Nephron (organoid): ENCODE data around the gene PKP3.
"Not testable (repeated sequence)": the region's sequence is repeated elsewhere in the genome, so short reads cannot be mapped to it uniquely, and the experiment has no call there.

Experiments used
- H3K27ac Mint-ChIP-seq, 3 experiments: 2 replicates each; pipeline ENCODE4 v1.8.0; 2020; ENCODE audit warnings: mixed read lengths in 3 of 3, mild to moderate bottlenecking in 2 of 3, moderate library complexity in 1 of 3
- H3K27me3 Mint-ChIP-seq: 2 replicates; pipeline ENCODE4 v1.8.0; 2021; ENCODE audit warnings: low read depth, mild to moderate bottlenecking, moderate library complexity, mixed read lengths
- H3K36me3 Mint-ChIP-seq: 2 replicates; pipeline ENCODE4 v1.8.0; 2020; ENCODE audit warnings: low read depth, mixed read lengths
- H3K4me1 Mint-ChIP-seq: 2 replicates; pipeline ENCODE4 v1.8.0; 2020; ENCODE audit warnings: mixed read lengths
- H3K4me3 Mint-ChIP-seq, 3 experiments: 2 replicates each; pipeline ENCODE4 v1.8.0; 2020; ENCODE audit warnings: mild to moderate bottlenecking in 3 of 3, mixed read lengths in 3 of 3, moderate library complexity in 2 of 3
- H3K9me3 Mint-ChIP-seq: 2 replicates; pipeline ENCODE4 v1.8.0; 2020; ENCODE audit warnings: mixed read lengths
- TF ChIP-seq, protein P1 (sequence below), 3 experiments: fragments of 200-600 bp; sonication (generic); IDR thresholded peaks; one replicate each; pipeline ENCODE4 v1.5.0; 2021; ENCODE audit warnings: antibody characterized with exemption in 3 of 3; ENCODE audit not compliant: unreplicated experiment in 3 of 3

Gene PKP3

DNA sequence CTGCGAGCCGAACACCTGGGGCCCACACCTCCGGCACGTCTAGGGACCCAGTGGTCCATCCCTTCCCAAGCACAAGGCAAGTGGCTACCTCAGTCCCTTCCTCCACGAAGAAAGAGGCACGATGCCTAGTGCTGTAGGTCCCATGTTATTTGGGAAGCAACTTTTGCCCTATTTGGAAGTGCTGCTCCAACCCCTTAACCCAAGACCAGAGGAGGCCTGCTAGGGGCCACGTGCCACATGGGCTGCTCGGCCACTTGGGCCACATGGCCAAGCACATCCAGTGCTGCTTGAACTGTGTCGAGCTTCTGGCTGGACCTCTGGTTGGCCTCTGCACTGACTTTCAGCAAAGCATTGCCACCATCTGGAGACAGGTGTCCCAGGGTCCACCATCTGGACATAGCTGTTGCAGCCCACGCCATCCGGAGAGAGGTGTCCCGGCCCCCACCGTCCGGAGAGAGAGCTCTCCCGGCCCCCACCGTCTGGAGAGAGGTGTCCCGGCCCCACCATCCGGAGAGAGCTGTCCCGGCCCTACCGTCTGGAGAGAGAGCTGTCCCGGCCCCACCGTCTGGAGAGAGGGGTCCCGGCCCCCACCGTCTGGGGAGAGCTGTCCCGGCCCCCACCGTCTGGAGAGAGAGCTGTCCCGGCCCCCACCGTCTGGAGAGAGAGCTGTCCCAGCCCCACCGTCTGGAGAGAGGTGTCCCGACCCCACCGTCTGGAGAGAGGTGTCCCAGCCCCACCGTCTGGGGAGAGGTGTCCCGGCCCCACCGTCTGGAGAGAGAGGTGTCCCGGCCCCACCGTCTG is 31.2 kb upstream of the PKP3 start:
- Mint-ChIP-seq H3K4me1 (peaks cover 6% of the 10 kb centered on the region), H3K4me3 (no peak overlapping the region), H3K36me3 (no peaks in the 10 kb centered on the region), H3K9me3 (peaks cover 3% of the 10 kb centered on the region), H3K27me3 (peaks cover 7% of the 10 kb centered on the region), H3K27ac (no peak overlapping the region)
- TF ChIP-seq, protein P1, sequence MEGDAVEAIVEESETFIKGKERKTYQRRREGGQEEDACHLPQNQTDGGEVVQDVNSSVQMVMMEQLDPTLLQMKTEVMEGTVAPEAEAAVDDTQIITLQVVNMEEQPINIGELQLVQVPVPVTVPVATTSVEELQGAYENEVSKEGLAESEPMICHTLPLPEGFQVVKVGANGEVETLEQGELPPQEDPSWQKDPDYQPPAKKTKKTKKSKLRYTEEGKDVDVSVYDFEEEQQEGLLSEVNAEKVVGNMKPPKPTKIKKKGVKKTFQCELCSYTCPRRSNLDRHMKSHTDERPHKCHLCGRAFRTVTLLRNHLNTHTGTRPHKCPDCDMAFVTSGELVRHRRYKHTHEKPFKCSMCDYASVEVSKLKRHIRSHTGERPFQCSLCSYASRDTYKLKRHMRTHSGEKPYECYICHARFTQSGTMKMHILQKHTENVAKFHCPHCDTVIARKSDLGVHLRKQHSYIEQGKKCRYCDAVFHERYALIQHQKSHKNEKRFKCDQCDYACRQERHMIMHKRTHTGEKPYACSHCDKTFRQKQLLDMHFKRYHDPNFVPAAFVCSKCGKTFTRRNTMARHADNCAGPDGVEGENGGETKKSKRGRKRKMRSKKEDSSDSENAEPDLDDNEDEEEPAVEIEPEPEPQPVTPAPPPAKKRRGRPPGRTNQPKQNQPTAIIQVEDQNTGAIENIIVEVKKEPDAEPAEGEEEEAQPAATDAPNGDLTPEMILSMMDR (IDR thresholded peaks at IDR 0.05; ENCODE audit: unreplicated experiment in 3 of 3) = no peak

DNA sequence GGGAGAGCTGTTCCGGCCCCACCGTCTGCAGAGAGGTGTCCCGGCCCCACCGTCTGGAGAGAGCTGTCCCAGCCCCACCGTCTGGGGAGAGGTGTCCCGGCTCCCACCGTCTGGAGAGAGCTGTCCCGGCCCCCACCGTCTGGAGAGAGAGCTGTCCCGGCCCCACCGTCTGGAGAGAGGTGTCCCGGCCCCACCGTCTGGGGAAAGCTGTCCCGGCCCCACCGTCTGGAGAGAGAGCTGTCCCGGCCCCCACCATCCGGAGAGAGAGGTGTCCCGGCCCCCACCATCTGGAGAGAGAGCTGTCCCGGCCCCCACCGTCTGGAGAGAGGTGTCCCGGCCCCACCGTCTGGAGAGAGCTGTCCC is 30.6 kb upstream of the PKP3 start:
- Mint-ChIP-seq H3K4me1 (peaks cover 12% of the 10 kb centered on the region), H3K27me3 (peaks cover 12% of the 10 kb centered on the region)
- H3K9me3 Mint-ChIP-seq, H3K36me3 Mint-ChIP-seq, H3K27ac Mint-ChIP-seq, H3K4me3 Mint-ChIP-seq: not testable (repeated sequence)

DNA sequence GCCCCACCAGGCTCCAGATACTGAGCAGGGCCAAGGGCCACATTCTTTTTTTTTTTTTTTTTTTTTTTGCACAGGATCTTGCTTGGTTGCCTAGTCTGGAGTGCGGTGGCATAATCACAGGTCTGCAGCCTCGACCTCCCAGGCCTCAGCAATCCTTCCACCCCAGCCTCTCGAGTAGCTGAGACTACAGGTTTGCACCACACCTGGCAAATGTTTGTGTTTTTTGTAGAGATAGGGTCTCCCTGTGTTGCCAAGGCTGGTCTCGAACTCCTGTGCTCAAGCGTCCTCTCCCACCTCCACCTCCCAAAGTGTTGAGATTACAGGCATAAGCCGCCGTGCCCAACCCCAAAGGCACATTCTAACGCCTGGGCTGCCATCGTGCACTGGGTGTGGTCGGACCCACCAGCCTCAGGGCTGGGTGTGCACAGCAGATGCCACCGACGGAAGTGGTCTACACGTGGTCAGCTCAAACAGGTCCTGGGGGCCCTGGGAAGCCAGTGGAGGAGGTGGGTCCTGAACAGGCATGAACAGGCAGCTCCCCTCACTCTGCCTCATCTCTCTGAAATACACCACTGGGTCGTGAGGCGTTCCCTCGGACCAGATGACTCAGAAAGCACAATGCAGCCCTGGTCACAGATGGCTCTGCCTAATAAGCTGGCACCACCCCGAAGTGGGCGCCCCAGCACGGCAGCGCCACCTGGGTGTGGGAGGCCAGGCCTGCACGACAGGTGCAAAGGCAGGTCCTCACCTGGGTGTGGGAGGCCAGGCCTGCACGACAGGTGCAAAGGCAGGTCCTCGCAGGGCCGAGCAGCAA is 29.9 kb upstream of the PKP3 start:
- H3K36me3 Mint-ChIP-seq = no peaks in the 10 kb centered on the region
- H3K9me3 Mint-ChIP-seq = peaks cover 3% of the 10 kb centered on the region
- peaks cover 14% of the 10 kb centered on the region for H3K4me1 Mint-ChIP-seq
- no peak overlapping the region for H3K4me3 Mint-ChIP-seq
- TF ChIP-seq, protein P1 (IDR thresholded peaks at IDR 0.05; ENCODE audit: unreplicated experiment in 3 of 3) = peak in 2 of 3 experiments; percentile 12 to 17
- no peak overlapping the region for H3K27ac Mint-ChIP-seq
- H3K27me3 Mint-ChIP-seq = peaks cover 12% of the 10 kb centered on the region

DNA sequence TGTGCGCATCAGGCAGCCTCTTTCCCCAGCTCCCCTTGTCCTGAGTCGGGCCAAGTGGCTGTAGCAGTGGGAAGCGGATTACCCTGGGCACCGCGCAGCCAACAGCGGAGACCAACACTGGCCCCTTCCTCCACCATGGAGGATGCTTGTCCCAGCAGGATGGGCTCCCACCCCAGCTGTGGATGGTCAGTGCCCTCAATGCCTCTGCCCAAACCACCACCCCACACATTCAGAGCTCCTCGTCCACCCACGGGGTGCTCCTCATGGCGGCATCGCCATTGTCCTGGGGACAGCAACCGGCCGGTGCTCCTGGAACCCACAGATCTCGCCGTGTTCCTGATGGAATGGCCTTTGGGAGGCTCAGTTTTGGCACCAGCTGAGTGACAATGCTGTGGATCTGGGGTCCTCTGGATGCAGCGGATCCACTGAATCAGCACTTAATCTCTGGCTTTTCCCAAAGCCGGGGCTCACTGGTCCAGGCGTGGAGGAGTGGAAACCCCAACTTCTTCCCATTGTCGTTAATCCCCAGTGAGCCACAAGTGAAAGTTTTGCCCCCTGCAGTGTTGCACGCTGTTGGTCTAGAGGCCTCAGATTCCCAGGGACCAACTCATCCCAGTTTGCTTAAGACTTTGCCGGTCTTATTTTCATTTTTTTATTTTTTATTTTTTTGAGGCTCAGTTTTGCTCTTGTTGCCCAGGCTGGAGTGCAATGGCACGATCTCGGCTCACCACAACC is 28.9 kb upstream of the PKP3 start:
- H3K27me3 Mint-ChIP-seq = peaks cover 12% of the 10 kb centered on the region
- no peaks in the 10 kb centered on the region for H3K36me3 Mint-ChIP-seq
- H3K27ac Mint-ChIP-seq = no peak overlapping the region
- H3K9me3 Mint-ChIP-seq = peaks cover 3% of the 10 kb centered on the region
- peaks cover 14% of the 10 kb centered on the region for H3K4me1 Mint-ChIP-seq
- no peak overlapping the region for H3K4me3 Mint-ChIP-seq
- TF ChIP-seq, protein P1 (IDR thresholded peaks at IDR 0.05; ENCODE audit: unreplicated experiment in 3 of 3) = no peak

DNA sequence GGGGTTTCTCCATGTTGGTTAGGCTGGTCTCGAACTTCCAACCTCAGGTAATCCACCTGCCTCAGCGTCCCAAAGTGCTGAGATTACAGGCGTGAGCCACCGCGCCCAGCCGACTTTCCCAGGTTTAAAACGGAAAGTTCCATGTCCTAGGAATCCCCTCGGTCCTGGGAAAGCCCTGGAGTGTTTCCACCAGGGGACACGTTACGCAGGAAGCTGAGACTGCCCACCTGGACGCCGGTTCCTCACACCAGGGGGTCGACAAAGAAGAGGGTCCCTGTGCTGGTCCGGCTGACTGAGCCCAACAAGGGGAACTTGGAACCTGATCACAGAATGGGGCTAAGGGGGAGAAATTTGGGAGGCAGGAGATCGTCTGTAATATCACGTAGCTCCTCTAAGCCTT is 28.2 kb upstream of the PKP3 start:
- Mint-ChIP-seq H3K4me1 (peaks cover 14% of the 10 kb centered on the region), H3K4me3 (peak overlapping the region; percentile 58 to 75 (median 64)), H3K27ac (no peak overlapping the region), H3K36me3 (no peaks in the 10 kb centered on the region), H3K27me3 (peaks cover 12% of the 10 kb centered on the region), H3K9me3 (peaks cover 3% of the 10 kb centered on the region)
- TF ChIP-seq, protein P1 (IDR thresholded peaks at IDR 0.05; ENCODE audit: unreplicated experiment in 3 of 3) = no peak

DNA sequence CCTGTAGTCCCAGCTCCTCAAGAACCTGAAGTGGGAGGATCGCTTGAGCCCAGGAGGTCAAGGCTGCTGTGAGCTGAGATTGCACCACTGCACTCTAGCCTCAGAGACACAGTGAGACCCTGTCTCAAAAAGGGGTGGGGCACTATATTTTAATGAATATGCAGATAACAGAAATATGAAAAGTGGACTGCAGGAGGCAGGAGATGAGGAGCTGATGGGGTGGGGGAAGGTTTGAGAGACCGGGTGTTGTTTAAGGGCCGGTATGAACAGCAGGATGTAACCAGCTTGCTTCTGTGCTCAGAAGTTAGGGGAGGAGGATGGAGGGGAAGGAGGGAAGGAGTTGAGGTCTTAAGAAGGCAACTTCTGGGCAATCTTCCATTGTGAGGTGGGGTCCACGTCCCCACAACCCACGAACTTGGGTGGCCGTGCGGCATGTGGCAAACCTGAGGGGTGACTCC is 26.0 kb upstream of the PKP3 start:
- Mint-ChIP-seq H3K27ac (peak overlapping the region; percentile 87 to 91 (median 90)), H3K27me3 (peaks cover 12% of the 10 kb centered on the region)
- TF ChIP-seq, protein P1 (IDR thresholded peaks at IDR 0.05; ENCODE audit: unreplicated experiment in 3 of 3) = no peak

More for the DNA sequence above, 26.0 kb upstream of the PKP3 start:
- H3K4me1 Mint-ChIP-seq = peaks cover 14% of the 10 kb centered on the region
- no peaks in the 10 kb centered on the region for H3K9me3 Mint-ChIP-seq
- peak overlapping the region; percentile 93 to 97 (median 94) for H3K4me3 Mint-ChIP-seq
- peaks cover 13% of the 10 kb centered on the region for H3K36me3 Mint-ChIP-seq
